SH-SY5Y (cell line): ENCODE results near the gene ITPRIP.

Experiments
- GATA2 ChIP-seq: IDR thresholded peaks from 2 replicates; pipeline ENCODE4 v1.6.1; 2011; ENCODE audit warnings: mild to moderate bottlenecking, low read depth, low read length
- GATA3 ChIP-seq: IDR thresholded peaks from 2 replicates; pipeline ENCODE4 v1.6.1; 2011; ENCODE audit warnings: low read depth, mild to moderate bottlenecking, low read length, moderate library complexity

- peak; percentile 57 for TF ChIP-seq GATA2
- TF ChIP-seq GATA3, result 0 out of 2 replicates have a peak, but pooled peaks have one; percentile 44
Observed at GRCh38 chr10:104299031-104299904, 39.0 kb downstream of the ITPRIP start.
